K562 (cell line): ENCODE measurements around the gene CPSF4L. TPM values are rescaled to one million over a fixed set of nuclear protein-coding genes. Genes with fewer than 3 reads are reported as not detected.

ENCODE experiments used
- CBX3 ChIP-seq, 2 experiments: IDR thresholded peaks; 1 replicate in 1 of 2; 2 replicates in 1 of 2; pipeline ENCODE4 v1.6.1; 2012; ENCODE audit warnings: inconsistent platforms in 2 of 2, low read length in 2 of 2, borderline replicate concordance in 1 of 2, control low read depth in 1 of 2
- FOXJ2 ChIP-seq: fragments of 200-800 bp; sonication (Bioruptor generic); IDR thresholded peaks from 2 replicates; pipeline ENCODE4 v1.6.1; 2016; ENCODE audit warnings: missing genetic modification characterization, missing compliant biosample characterization
- GATAD2B ChIP-seq: fragments of 450-650 bp; IDR thresholded peaks from 2 replicates; pipeline ENCODE4 v1.6.1; 2017; ENCODE audit warnings: mild to moderate bottlenecking, borderline replicate concordance
- HDAC1 ChIP-seq, 2 experiments: fragments of 450-650 bp; IDR thresholded peaks; 2 replicates each; pipeline ENCODE4 v1.6.1; 2016 to 2017; ENCODE audit warnings: inconsistent platforms in 1 of 2, mild to moderate bottlenecking in 1 of 2, moderate library complexity in 1 of 2
- HDAC2 ChIP-seq: fragments of 450-650 bp; IDR thresholded peaks from 2 replicates; pipeline ENCODE4 v1.6.1; 2016; ENCODE audit warnings: mild to moderate bottlenecking
- KLF1 ChIP-seq: fragments of 450-650 bp; IDR thresholded peaks from 2 replicates; pipeline ENCODE4 v1.6.1; 2016; ENCODE audit warnings: missing genetic modification characterization, missing compliant biosample characterization
- MYC ChIP-seq, 2 experiments: fragments of 250-450 bp in 1 of 2; sonication (Bioruptor Pico) in 1 of 2; IDR thresholded peaks; 2 replicates each; pipeline versions ENCODE4 v1.5.1 to v1.6.1; 2012 to 2021; ENCODE audit warnings: low read depth in 2 of 2, borderline replicate concordance in 1 of 2, improper control_type of control experiment in 1 of 2, low read length in 1 of 2, mild to moderate bottlenecking in 1 of 2, moderate library complexity in 1 of 2
- NFIC ChIP-seq: fragments of 450-650 bp; IDR thresholded peaks from 2 replicates; pipeline ENCODE4 v1.6.1; 2017; ENCODE audit warnings: mild to moderate bottlenecking, inconsistent platforms
- NFIX ChIP-seq: fragments of 250-450 bp; sonication (Bioruptor Pico); IDR thresholded peaks from 2 replicates; pipeline ENCODE4 v1.4.0; 2020; ENCODE audit warnings: low read depth, mild to moderate bottlenecking, moderate library complexity
- NFYB ChIP-seq: IDR thresholded peaks from 2 replicates; pipeline ENCODE4 v1.6.1; 2011; ENCODE audit warnings: mild to moderate bottlenecking, moderate library complexity; ENCODE audit not compliant: insufficient read length; ENCODE audit errors: extremely low read depth
- NR2C2 ChIP-seq, 2 experiments: fragments of 200-800 bp in 1 of 2; sonication (Bioruptor generic) in 1 of 2; sonication (generic) in 1 of 2; formaldehyde crosslinking in 1 of 2; IDR thresholded peaks; 2 replicates each; pipeline versions ENCODE4 v1.6.1 to v1.8.0; 2016 to 2022; ENCODE audit warnings: mild to moderate bottlenecking in 1 of 2, missing compliant biosample characterization in 1 of 2, missing genetic modification characterization in 1 of 2, missing genetic modification reagents in 1 of 2
- RBM14 ChIP-seq: fragments of 200-400 bp; formaldehyde crosslinking; IDR thresholded peaks from 2 replicates; pipeline ENCODE4 v1.6.1; 2018; ENCODE audit warnings: low read depth, mild to moderate bottlenecking, low read length, moderate library complexity, borderline replicate concordance; ENCODE audit not compliant: insufficient read depth
- TBL1XR1 ChIP-seq, 2 experiments: IDR thresholded peaks; 2 replicates each; pipeline ENCODE4 v1.6.1; 2012; ENCODE audit warnings: improper control_type of control experiment in 2 of 2, low read length in 2 of 2, mild to moderate bottlenecking in 1 of 2
- ZNF134 ChIP-seq: fragments of 250-450 bp; sonication (Bioruptor Pico); conservative IDR thresholded peaks from 2 replicates; pipeline ENCODE4 v1.4.0; 2020
- ZNF140 ChIP-seq: fragments of 250-450 bp; sonication (Bioruptor Pico); IDR thresholded peaks from 2 replicates; pipeline ENCODE4 v1.8.0; 2021; ENCODE audit warnings: moderate library complexity, mild to moderate bottlenecking, inconsistent platforms
- ZNF184 ChIP-seq: sonication (generic); formaldehyde crosslinking; IDR thresholded peaks from 2 replicates; pipeline ENCODE4 v1.5.0; 2020; ENCODE audit warnings: missing genetic modification reagents
- ZNF695 ChIP-seq: fragments of 450-650 bp; formaldehyde crosslinking; IDR thresholded peaks from 2 replicates; pipeline ENCODE4 v1.4.0; 2020; ENCODE audit warnings: mild to moderate bottlenecking, moderate library complexity
- polyA plus RNA-seq, 8 experiments: library from polyadenylated mRNA; depleted of rRNA in 4 of 8; stranded (reverse) in 5 of 8; unstranded in 3 of 8; fragments of >200 nt; fragmentation: Nextera tagmentation in 2 of 8; fragmentation: Illumina TruSeq in 1 of 8; extraction: Ambion mirVana in 2 of 8; extraction: Trizol in 1 of 8; gene quantifications; 2 replicates each; pipeline versions ENCODE4 v1.2.1 to v1.2.3, GENCODE V29; 2011 to 2014; ENCODE audit warnings: inconsistent platforms in 1 of 8, missing spikeins in 1 of 8
- total RNA-seq, 7 experiments: library from RNA; depleted of rRNA in 6 of 7; stranded (reverse); fragments of >200 nt in 6 of 7; fragmentation: Illumina TruSeq in 2 of 7; extraction: Trizol in 2 of 7; gene quantifications; 2 replicates each; pipeline versions ENCODE4 v1.2.1 to v1.2.3, GENCODE V29; 2011 to 2021; ENCODE audit warnings: low replicate concordance in 1 of 7
- TF ChIP-seq, protein P1 (sequence below): sonication (generic); formaldehyde crosslinking; IDR thresholded peaks from 2 replicates; pipeline ENCODE4 v1.8.0; 2022; ENCODE audit warnings: missing genetic modification reagents, mild to moderate bottlenecking, borderline replicate concordance
- TF ChIP-seq, protein P2 (sequence below): fragments of 250-450 bp; sonication (Bioruptor Pico); IDR thresholded peaks from 2 replicates; pipeline ENCODE4 v1.8.0; 2021; ENCODE audit warnings: mild to moderate bottlenecking, moderate library complexity
- TF ChIP-seq, protein P3 (sequence below): fragments of 250-450 bp; sonication (Bioruptor Pico); IDR thresholded peaks from 2 replicates; pipeline ENCODE4 v1.5.0; 2022; ENCODE audit warnings: mild to moderate bottlenecking

The CPSF4L gene
- total and polyA plus RNA-seq, 9 of the 15 experiments (the other 6 are each of a cell fraction or from before 2014, with no cell fraction given) = not detected

DNA sequence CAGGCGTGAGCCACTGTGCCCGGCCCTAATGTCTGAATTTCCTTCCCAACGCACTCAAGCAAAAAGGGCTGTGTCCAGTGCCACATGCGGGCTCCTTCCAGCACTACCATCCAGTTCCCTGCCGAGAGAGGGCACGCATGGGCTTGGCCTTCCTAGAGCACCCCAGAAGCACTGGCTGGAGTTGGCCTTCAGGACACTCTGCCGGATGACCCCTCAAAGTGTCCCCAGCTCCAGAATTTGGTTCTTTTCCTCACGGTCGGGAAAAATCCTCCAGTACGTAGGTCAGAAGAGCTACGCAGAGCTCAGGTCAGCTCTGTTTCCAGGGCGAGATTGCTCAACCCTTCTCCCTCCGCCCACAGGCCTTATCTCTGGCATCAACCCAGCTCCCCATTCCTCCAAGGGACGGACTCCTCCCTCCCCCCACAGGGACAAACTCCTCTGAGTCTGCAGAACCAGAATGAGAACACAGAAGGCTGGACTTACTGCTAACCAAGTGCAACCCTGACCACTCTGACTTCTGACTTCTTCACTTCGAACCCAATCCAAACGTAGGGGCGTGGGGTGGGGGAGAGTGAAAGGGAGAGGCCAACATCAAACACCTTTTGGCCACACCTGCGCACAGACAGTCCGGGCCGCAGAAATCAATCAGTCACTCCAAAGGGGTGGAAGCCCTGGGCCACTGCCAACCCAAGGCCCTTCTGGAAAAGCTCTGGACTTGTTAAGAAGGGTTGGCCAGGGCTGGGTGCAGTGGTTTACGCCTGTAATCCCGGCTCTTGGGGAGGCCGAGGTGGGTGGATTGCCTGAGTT is 46.5 kb upstream of the CPSF4L start (continued):
- TF ChIP-seq, protein P1, sequence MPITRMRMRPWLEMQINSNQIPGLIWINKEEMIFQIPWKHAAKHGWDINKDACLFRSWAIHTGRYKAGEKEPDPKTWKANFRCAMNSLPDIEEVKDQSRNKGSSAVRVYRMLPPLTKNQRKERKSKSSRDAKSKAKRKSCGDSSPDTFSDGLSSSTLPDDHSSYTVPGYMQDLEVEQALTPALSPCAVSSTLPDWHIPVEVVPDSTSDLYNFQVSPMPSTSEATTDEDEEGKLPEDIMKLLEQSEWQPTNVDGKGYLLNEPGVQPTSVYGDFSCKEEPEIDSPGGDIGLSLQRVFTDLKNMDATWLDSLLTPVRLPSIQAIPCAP (CRISPR knock-in tag) = no peak
- TF ChIP-seq ZNF184 (CRISPR knock-in tag) (no peak), ZNF134 (CRISPR knock-in tag) (no peak), NFYB (no peak), HDAC2 (peak; percentile 61; the same call in 1 of the 2 replicates), NFIX (CRISPR knock-in tag) (peak; percentile 30; the same call in 1 of the 2 replicates), ZNF140 (CRISPR knock-in tag) (no peak), RBM14 (no peak), FOXJ2 (tag) (no peak), NR2C2 (CRISPR knock-in tag; IDR thresholded peaks at IDR 0.05) (no peak; the same call in 1 of the 2 replicates), NR2C2 (tag; IDR thresholded peaks at IDR 0.05) (peak; percentile 81), MYC (IDR thresholded peaks at IDR 0.05; ENCODE audit: low read depth, low read length) (peak; percentile 51; the same call in 1 of the 2 replicates), MYC (CRISPR knock-in tag; IDR thresholded peaks at IDR 0.05; ENCODE audit: borderline replicate concordance, low read depth) (no peak), NFIC (peak; percentile 98), GATAD2B (peak; percentile 75; the same call in 1 of the 2 replicates), HDAC1 (IDR thresholded peaks at IDR 0.05) (peak in 1 of 2 experiments; percentile 70; a peak in 1 of 4 replicates), TBL1XR1 (IDR thresholded peaks at IDR 0.05; ENCODE audit: low read length in 2 of 2) (peak; percentile 25 to 84; a peak in 2 of 4 replicates), ZNF695 (CRISPR knock-in tag) (no peak), CBX3 (IDR thresholded peaks at IDR 0.05; ENCODE audit: borderline replicate concordance in 1 of 2, low read length in 2 of 2) (peak in 1 of 2 experiments; percentile 67; a peak in 2 of 3 replicates), KLF1 (tag) (0 out of 2 replicates have a peak, but pooled peaks have one; percentile 26)
- TF ChIP-seq, protein P2, sequence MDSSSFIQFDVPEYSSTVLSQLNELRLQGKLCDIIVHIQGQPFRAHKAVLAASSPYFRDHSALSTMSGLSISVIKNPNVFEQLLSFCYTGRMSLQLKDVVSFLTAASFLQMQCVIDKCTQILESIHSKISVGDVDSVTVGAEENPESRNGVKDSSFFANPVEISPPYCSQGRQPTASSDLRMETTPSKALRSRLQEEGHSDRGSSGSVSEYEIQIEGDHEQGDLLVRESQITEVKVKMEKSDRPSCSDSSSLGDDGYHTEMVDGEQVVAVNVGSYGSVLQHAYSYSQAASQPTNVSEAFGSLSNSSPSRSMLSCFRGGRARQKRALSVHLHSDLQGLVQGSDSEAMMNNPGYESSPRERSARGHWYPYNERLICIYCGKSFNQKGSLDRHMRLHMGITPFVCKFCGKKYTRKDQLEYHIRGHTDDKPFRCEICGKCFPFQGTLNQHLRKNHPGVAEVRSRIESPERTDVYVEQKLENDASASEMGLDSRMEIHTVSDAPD (CRISPR knock-in tag) = no peak
- TF ChIP-seq, protein P3, sequence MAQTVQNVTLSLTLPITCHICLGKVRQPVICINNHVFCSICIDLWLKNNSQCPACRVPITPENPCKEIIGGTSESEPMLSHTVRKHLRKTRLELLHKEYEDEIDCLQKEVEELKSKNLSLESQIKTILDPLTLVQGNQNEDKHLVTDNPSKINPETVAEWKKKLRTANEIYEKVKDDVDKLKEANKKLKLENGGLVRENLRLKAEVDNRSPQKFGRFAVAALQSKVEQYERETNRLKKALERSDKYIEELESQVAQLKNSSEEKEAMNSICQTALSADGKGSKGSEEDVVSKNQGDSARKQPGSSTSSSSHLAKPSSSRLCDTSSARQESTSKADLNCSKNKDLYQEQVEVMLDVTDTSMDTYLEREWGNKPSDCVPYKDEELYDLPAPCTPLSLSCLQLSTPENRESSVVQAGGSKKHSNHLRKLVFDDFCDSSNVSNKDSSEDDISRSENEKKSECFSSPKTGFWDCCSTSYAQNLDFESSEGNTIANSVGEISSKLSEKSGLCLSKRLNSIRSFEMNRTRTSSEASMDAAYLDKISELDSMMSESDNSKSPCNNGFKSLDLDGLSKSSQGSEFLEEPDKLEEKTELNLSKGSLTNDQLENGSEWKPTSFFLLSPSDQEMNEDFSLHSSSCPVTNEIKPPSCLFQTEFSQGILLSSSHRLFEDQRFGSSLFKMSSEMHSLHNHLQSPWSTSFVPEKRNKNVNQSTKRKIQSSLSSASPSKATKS (CRISPR knock-in tag) = no peak
